ENCODE data around the gene RAB37.

RAB37 gene

GRCh38 chr17:74722782-74723181, 14.3 kb upstream of the RAB37 start:
- no peaks in the 10 kb centered on the region for H3K4me1 ChIP-seq (ENCODE audit: control insufficient read depth, insufficient read depth, low read length)
- CTCF ChIA-PET = interaction anchor here (0.6 to 1.6 kb wide), 2 partner anchors 66 to 157 kb away, joined by 3 read pairs; no protein-coding TSS in a partner anchor
- no peaks in the 10 kb centered on the region for H3K36me3 ChIP-seq (ENCODE audit: control insufficient read depth in 2 of 2, insufficient read depth in 1 of 2, low read length in 2 of 2)
- no peak overlapping the region for H3K27ac ChIP-seq (ENCODE audit: extremely low read depth, low read depth, low read length)
- no peak overlapping the region for H3K4me3 ChIP-seq (ENCODE audit: low read depth, low read length)
- POLR2A ChIA-PET = no interaction called here
- no peak for TF ChIP-seq IKZF3 (tag by site-specific recombination; IDR thresholded peaks at IDR 0.05)
- no peak for TF ChIP-seq ZNF768 (tag by site-specific recombination; IDR thresholded peaks at IDR 0.05)
- no peak for TF ChIP-seq OSR2 (tag by site-specific recombination; IDR thresholded peaks at IDR 0.05)
- TF ChIP-seq ZNF792 (tag by site-specific recombination; IDR thresholded peaks at IDR 0.05) = no peak
- no peaks in the 10 kb centered on the region for H3K9me3 ChIP-seq (ENCODE audit: control insufficient read depth, insufficient read depth, low read depth, low read length)

GRCh38 chr17:74723891-74724290, 13.2 kb upstream of the RAB37 start:
- H3K36me3 ChIP-seq (ENCODE audit: control insufficient read depth in 2 of 2, insufficient read depth in 1 of 2, low read length in 2 of 2) = no peaks in the 10 kb centered on the region
- ChIA-PET CTCF (interaction anchor here (0.7 kb wide), 1 partner anchor 199 kb away, joined by 4 read pairs; no protein-coding TSS in a partner anchor), POLR2A (no interaction called here)
- H3K4me3 ChIP-seq (ENCODE audit: low read depth, low read length) = no peak overlapping the region
- H3K4me1 ChIP-seq (ENCODE audit: control insufficient read depth, insufficient read depth, low read length) = no peaks in the 10 kb centered on the region
- H3K27ac ChIP-seq (ENCODE audit: extremely low read depth, low read depth, low read length) = no peak overlapping the region
- H3K9me3 ChIP-seq (ENCODE audit: control insufficient read depth, insufficient read depth, low read depth, low read length) = no peaks in the 10 kb centered on the region
- TF ChIP-seq GLIS1 (tag by site-specific recombination; IDR thresholded peaks at IDR 0.05) (no peak), PRDM1 (tag by site-specific recombination; IDR thresholded peaks at IDR 0.05) (no peak), ZXDB (tag by site-specific recombination; IDR thresholded peaks at IDR 0.05) (no peak), ZNF404 (tag by site-specific recombination; IDR thresholded peaks at IDR 0.05) (no peak), ZNF560 (tag by site-specific recombination; IDR thresholded peaks at IDR 0.05; ENCODE audit: borderline replicate concordance) (no peak), PRDM6 (tag by site-specific recombination; IDR thresholded peaks at IDR 0.05) (no peak), ZNF112 (tag by site-specific recombination; IDR thresholded peaks at IDR 0.05) (no peak), ZFP3 (tag by site-specific recombination; IDR thresholded peaks at IDR 0.05; ENCODE audit: low read depth) (no peak), PRDM4 (tag by site-specific recombination; IDR thresholded peaks at IDR 0.05) (no peak), ZSCAN23 (tag by site-specific recombination; IDR thresholded peaks at IDR 0.05) (no peak), YY1 (tag by site-specific recombination; IDR thresholded peaks at IDR 0.05) (no peak), MZF1 (tag by site-specific recombination; IDR thresholded peaks at IDR 0.05; ENCODE audit: borderline replicate concordance) (no peak), ZNF623 (tag by site-specific recombination; IDR thresholded peaks at IDR 0.05) (no peak), REST (tag by site-specific recombination; IDR thresholded peaks at IDR 0.05) (no peak), YY2 (tag by site-specific recombination; IDR thresholded peaks at IDR 0.05) (no peak), ZBTB10 (tag by site-specific recombination; IDR thresholded peaks at IDR 0.05) (no peak), ZBTB21 (tag by site-specific recombination; IDR thresholded peaks at IDR 0.05) (no peak), ELK4 (IDR thresholded peaks at IDR 0.05; ENCODE audit: borderline replicate concordance, low read depth, low read length) (no peak)

Measured in HEK293 (cell line).